ENCODE measurements around the gene CASKIN2.

DNA sequence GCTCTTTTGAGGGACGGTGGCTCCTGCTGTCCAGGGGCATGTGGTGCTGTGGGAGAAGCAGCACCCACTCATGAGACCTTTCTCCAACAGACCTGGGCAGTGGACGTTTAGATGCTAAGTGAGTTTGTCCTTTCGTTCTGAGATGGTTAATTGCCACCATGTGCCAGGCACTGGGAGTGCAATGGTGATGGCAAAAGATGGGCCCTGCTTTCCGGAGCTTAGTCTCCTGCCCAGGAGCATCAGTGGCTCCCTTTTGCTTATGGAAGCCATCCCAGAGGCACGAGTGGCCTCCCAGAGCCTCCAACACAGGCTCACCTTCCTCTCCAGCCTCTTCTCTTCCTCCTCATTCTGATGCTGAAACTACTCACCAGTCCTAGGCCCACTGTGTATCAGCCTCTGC lies 28.4 kb downstream of the CASKIN2 start:
- TF ChIP-seq, protein P1, sequence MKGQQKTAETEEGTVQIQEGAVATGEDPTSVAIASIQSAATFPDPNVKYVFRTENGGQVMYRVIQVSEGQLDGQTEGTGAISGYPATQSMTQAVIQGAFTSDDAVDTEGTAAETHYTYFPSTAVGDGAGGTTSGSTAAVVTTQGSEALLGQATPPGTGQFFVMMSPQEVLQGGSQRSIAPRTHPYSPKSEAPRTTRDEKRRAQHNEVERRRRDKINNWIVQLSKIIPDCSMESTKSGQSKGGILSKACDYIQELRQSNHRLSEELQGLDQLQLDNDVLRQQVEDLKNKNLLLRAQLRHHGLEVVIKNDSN (IDR thresholded peaks at IDR 0.05; ENCODE audit: borderline replicate concordance, extremely low read length, insufficient read depth, low read depth, low read length) = no peak
- TF ChIP-seq, protein P2, sequence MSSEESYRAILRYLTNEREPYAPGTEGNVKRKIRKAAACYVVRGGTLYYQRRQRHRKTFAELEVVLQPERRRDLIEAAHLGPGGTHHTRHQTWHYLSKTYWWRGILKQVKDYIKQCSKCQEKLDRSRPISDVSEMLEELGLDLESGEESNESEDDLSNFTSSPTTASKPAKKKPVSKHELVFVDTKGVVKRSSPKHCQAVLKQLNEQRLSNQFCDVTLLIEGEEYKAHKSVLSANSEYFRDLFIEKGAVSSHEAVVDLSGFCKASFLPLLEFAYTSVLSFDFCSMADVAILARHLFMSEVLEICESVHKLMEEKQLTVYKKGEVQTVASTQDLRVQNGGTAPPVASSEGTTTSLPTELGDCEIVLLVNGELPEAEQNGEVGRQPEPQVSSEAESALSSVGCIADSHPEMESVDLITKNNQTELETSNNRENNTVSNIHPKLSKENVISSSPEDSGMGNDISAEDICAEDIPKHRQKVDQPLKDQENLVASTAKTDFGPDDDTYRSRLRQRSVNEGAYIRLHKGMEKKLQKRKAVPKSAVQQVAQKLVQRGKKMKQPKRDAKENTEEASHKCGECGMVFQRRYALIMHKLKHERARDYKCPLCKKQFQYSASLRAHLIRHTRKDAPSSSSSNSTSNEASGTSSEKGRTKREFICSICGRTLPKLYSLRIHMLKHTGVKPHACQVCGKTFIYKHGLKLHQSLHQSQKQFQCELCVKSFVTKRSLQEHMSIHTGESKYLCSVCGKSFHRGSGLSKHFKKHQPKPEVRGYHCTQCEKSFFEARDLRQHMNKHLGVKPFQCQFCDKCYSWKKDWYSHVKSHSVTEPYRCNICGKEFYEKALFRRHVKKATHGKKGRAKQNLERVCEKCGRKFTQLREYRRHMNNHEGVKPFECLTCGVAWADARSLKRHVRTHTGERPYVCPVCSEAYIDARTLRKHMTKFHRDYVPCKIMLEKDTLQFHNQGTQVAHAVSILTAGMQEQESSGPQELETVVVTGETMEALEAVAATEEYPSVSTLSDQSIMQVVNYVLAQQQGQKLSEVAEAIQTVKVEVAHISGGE (CRISPR knock-in tag; IDR thresholded peaks at IDR 0.05) = no peak
- no peak for TF ChIP-seq EZH2 (IDR thresholded peaks at IDR 0.05; ENCODE audit: borderline replicate concordance, control insufficient read depth, low read depth, low read length)
- no peak for TF ChIP-seq TAF1 (IDR thresholded peaks at IDR 0.05; ENCODE audit: borderline replicate concordance, low read depth, low read length)
- TF ChIP-seq, protein P3, sequence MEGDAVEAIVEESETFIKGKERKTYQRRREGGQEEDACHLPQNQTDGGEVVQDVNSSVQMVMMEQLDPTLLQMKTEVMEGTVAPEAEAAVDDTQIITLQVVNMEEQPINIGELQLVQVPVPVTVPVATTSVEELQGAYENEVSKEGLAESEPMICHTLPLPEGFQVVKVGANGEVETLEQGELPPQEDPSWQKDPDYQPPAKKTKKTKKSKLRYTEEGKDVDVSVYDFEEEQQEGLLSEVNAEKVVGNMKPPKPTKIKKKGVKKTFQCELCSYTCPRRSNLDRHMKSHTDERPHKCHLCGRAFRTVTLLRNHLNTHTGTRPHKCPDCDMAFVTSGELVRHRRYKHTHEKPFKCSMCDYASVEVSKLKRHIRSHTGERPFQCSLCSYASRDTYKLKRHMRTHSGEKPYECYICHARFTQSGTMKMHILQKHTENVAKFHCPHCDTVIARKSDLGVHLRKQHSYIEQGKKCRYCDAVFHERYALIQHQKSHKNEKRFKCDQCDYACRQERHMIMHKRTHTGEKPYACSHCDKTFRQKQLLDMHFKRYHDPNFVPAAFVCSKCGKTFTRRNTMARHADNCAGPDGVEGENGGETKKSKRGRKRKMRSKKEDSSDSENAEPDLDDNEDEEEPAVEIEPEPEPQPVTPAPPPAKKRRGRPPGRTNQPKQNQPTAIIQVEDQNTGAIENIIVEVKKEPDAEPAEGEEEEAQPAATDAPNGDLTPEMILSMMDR (IDR thresholded peaks at IDR 0.05 in 2 of 3, conservative IDR thresholded peaks at IDR 0.05 in 1 of 3; ENCODE audit: control insufficient read depth in 2 of 3, extremely low read depth in 1 of 3, insufficient read depth in 1 of 3, low read depth in 3 of 3, low read length in 3 of 3) = no peak
- TF ChIP-seq, protein P4, sequence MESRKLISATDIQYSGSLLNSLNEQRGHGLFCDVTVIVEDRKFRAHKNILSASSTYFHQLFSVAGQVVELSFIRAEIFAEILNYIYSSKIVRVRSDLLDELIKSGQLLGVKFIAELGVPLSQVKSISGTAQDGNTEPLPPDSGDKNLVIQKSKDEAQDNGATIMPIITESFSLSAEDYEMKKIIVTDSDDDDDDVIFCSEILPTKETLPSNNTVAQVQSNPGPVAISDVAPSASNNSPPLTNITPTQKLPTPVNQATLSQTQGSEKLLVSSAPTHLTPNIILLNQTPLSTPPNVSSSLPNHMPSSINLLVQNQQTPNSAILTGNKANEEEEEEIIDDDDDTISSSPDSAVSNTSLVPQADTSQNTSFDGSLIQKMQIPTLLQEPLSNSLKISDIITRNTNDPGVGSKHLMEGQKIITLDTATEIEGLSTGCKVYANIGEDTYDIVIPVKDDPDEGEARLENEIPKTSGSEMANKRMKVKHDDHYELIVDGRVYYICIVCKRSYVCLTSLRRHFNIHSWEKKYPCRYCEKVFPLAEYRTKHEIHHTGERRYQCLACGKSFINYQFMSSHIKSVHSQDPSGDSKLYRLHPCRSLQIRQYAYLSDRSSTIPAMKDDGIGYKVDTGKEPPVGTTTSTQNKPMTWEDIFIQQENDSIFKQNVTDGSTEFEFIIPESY (IDR thresholded peaks at IDR 0.05) = no peak

All from GM12878 (cell line).